GM10248 (cell line): Measurements from ENCODE around the gene SEC24B.

ENCODE experiments used
- CTCF ChIA-PET: fragments of 300-600 bp; sonication (Branson Sonifier 250); formaldehyde crosslinking; extraction: SDS; loops from one replicate; lab custom pipeline; 2021; ENCODE audit warnings: antibody characterized with exemption; lab: Yijun Ruan, JAX
- POLR2A ChIA-PET: fragments of 350-650 bp; sonication (Branson Sonifier 250); formaldehyde crosslinking; extraction: SDS; loops from one replicate; lab custom pipeline; 2020; ENCODE audit warnings: antibody characterized with exemption; lab: Yijun Ruan, JAX
- DNase-seq: peaks from one replicate; pipeline ENCODE4 v3.0.0; 2012; ENCODE audit errors: extremely low spot score
- CTCF ChIP-seq: IDR thresholded peaks from 2 replicates; pipeline ENCODE4 v1.5.1; 2012; ENCODE audit warnings: mild to moderate bottlenecking, low read depth; ENCODE audit errors: extremely low read depth, missing control alignments, control extremely low read depth

The SEC24B gene

GRCh38 chr4:109395694-109396093 lies 37.9 kb upstream of the SEC24B start:
- ChIA-PET POLR2A (no interaction called here), CTCF (interaction anchor here (1.1 kb wide), 1 partner anchor 12 kb away, joined by 4 read pairs; no protein-coding TSS in a partner anchor)
- no peak for TF ChIP-seq CTCF
- no peak for DNase-seq

- DNase-seq = no peak
- ChIA-PET CTCF (interaction anchor here (1.1 kb wide), 1 partner anchor 13 kb away, joined by 3 read pairs; no protein-coding TSS in a partner anchor), POLR2A (no interaction called here)
- no peak for TF ChIP-seq CTCF
Measured at GRCh38 chr4:109398928-109399327, 34.7 kb upstream of the SEC24B start.

GRCh38 chr4:109406337-109406931 lies 27.2 kb upstream of the SEC24B start:
- ChIA-PET POLR2A (no interaction called here), CTCF (interaction anchor here (0.6 to 2.4 kb wide), 5 partner anchors 8 to 1387 kb away, joined by 3 to 8 read pairs (median 5); no protein-coding TSS in a partner anchor)
- peak; percentile 49 for DNase-seq
- peak; percentile 68 for TF ChIP-seq CTCF

GRCh38 chr4:109407027-109407737 lies 26.4 kb upstream of the SEC24B start:
- DNase-seq = no peak
- no peak for TF ChIP-seq CTCF
- CTCF ChIA-PET = no interaction called here
- POLR2A ChIA-PET = interaction anchor here (0.8 kb wide), 1 partner anchor 1016 kb away, joined by 3 read pairs; no protein-coding TSS in a partner anchor

- TF ChIP-seq CTCF = no peak
- ChIA-PET POLR2A (no interaction called here), CTCF (interaction anchor here (0.8 kb wide), 1 partner anchor 836 kb away, joined by 3 read pairs; no protein-coding TSS in a partner anchor)
- no peak for DNase-seq
Measured at GRCh38 chr4:109408711-109409110, 24.9 kb upstream of the SEC24B start.

GRCh38 chr4:109410226-109410625 lies 23.4 kb upstream of the SEC24B start:
- CTCF ChIA-PET = interaction anchor here (2.4 kb wide), 1 partner anchor 10 kb away, joined by 11 read pairs; no protein-coding TSS in a partner anchor
- DNase-seq = no peak
- POLR2A ChIA-PET = no interaction called here
- TF ChIP-seq CTCF = no peak
